ENCODE results near the gene NCMAP.

Gene NCMAP

GRCh38 chr1:24586970-24587820, 31.3 kb downstream of the NCMAP start:
- no peak overlapping the region for H3K9ac ChIP-seq (ENCODE audit: low read length)
- no peaks in the 10 kb centered on the region for H3K36me3 ChIP-seq (ENCODE audit: control insufficient read depth, insufficient read depth, low read length)
- H3K4me1 ChIP-seq (ENCODE audit: control insufficient read depth, insufficient read depth, low read length), result no peaks in the 10 kb centered on the region
- H3K27me3 ChIP-seq (ENCODE audit: control insufficient read depth, insufficient read depth, low read length), result no peaks in the 10 kb centered on the region
- H3K27ac ChIP-seq (ENCODE audit: low read depth, low read length), result no peak overlapping the region
- H3K4me3 ChIP-seq (ENCODE audit: low read length), result no peak overlapping the region

GRCh38 chr1:24588573-24588972, 32.7 kb downstream of the NCMAP start:
- Histone ChIP-seq H3K27ac (ENCODE audit: low read depth, low read length) (no peak overlapping the region), H3K4me3 (ENCODE audit: low read length) (no peak overlapping the region), H3K27me3 (ENCODE audit: control insufficient read depth, insufficient read depth, low read length) (no peaks in the 10 kb centered on the region), H3K9ac (ENCODE audit: low read length) (no peak overlapping the region), H3K4me1 (ENCODE audit: control insufficient read depth, insufficient read depth, low read length) (no peaks in the 10 kb centered on the region), H3K36me3 (ENCODE audit: control insufficient read depth, insufficient read depth, low read length) (no peaks in the 10 kb centered on the region)

- H3K9ac ChIP-seq (ENCODE audit: low read length), result no peak overlapping the region
- H3K27me3 ChIP-seq (ENCODE audit: control insufficient read depth, insufficient read depth, low read length), result no peaks in the 10 kb centered on the region
- no peaks in the 10 kb centered on the region for H3K36me3 ChIP-seq (ENCODE audit: control insufficient read depth, insufficient read depth, low read length)
- H3K4me3 ChIP-seq (ENCODE audit: low read length), result no peak overlapping the region
- H3K4me1 ChIP-seq (ENCODE audit: control insufficient read depth, insufficient read depth, low read length), result no peaks in the 10 kb centered on the region
- H3K27ac ChIP-seq (ENCODE audit: low read depth, low read length), result no peak overlapping the region
Measured at GRCh38 chr1:24589200-24589599, 33.3 kb downstream of the NCMAP start.

GRCh38 chr1:24591781-24592180, 35.9 kb downstream of the NCMAP start:
- no peaks in the 10 kb centered on the region for H3K36me3 ChIP-seq (ENCODE audit: control insufficient read depth, insufficient read depth, low read length)
- H3K27me3 ChIP-seq (ENCODE audit: control insufficient read depth, insufficient read depth, low read length), result no peaks in the 10 kb centered on the region
- H3K4me1 ChIP-seq (ENCODE audit: control insufficient read depth, insufficient read depth, low read length), result no peaks in the 10 kb centered on the region
- no peak overlapping the region for H3K4me3 ChIP-seq (ENCODE audit: low read length)
- no peak overlapping the region for H3K27ac ChIP-seq (ENCODE audit: low read depth, low read length)
- no peak overlapping the region for H3K9ac ChIP-seq (ENCODE audit: low read length)

- Histone ChIP-seq H3K27me3 (ENCODE audit: control insufficient read depth, insufficient read depth, low read length) (no peaks in the 10 kb centered on the region), H3K27ac (ENCODE audit: low read depth, low read length) (no peak overlapping the region), H3K4me3 (ENCODE audit: low read length) (no peak overlapping the region), H3K9ac (ENCODE audit: low read length) (no peak overlapping the region), H3K36me3 (ENCODE audit: control insufficient read depth, insufficient read depth, low read length) (no peaks in the 10 kb centered on the region), H3K4me1 (ENCODE audit: control insufficient read depth, insufficient read depth, low read length) (no peaks in the 10 kb centered on the region)
Measured at GRCh38 chr1:24594328-24594598, 38.4 kb downstream of the NCMAP start.

- Histone ChIP-seq H3K27ac (ENCODE audit: low read depth, low read length) (no peak overlapping the region), H3K27me3 (ENCODE audit: control insufficient read depth, insufficient read depth, low read length) (no peaks in the 10 kb centered on the region), H3K4me1 (ENCODE audit: control insufficient read depth, insufficient read depth, low read length) (no peaks in the 10 kb centered on the region), H3K4me3 (ENCODE audit: low read length) (no peak overlapping the region), H3K9ac (ENCODE audit: low read length) (no peak overlapping the region), H3K36me3 (ENCODE audit: control insufficient read depth, insufficient read depth, low read length) (no peaks in the 10 kb centered on the region)
Measured at GRCh38 chr1:24596401-24596880, 40.6 kb downstream of the NCMAP start.

- H3K9ac ChIP-seq (ENCODE audit: low read length), result no peak overlapping the region
- no peaks in the 10 kb centered on the region for H3K4me1 ChIP-seq (ENCODE audit: control insufficient read depth, insufficient read depth, low read length)
- H3K36me3 ChIP-seq (ENCODE audit: control insufficient read depth, insufficient read depth, low read length), result no peaks in the 10 kb centered on the region
- no peaks in the 10 kb centered on the region for H3K27me3 ChIP-seq (ENCODE audit: control insufficient read depth, insufficient read depth, low read length)
- H3K4me3 ChIP-seq (ENCODE audit: low read length), result no peak overlapping the region
- H3K27ac ChIP-seq (ENCODE audit: low read depth, low read length), result no peak overlapping the region
Measured at GRCh38 chr1:24599265-24599664, 43.4 kb downstream of the NCMAP start.

GRCh38 chr1:24600551-24600950, 44.7 kb downstream of the NCMAP start:
- Histone ChIP-seq H3K9ac (ENCODE audit: low read length) (no peak overlapping the region), H3K4me1 (ENCODE audit: control insufficient read depth, insufficient read depth, low read length) (no peaks in the 10 kb centered on the region), H3K4me3 (ENCODE audit: low read length) (no peak overlapping the region), H3K27me3 (ENCODE audit: control insufficient read depth, insufficient read depth, low read length) (no peaks in the 10 kb centered on the region), H3K36me3 (ENCODE audit: control insufficient read depth, insufficient read depth, low read length) (no peaks in the 10 kb centered on the region), H3K27ac (ENCODE audit: low read depth, low read length) (no peak overlapping the region)

GRCh38 chr1:24605534-24606295, 49.8 kb downstream of the NCMAP start:
- no peak overlapping the region for H3K4me3 ChIP-seq (ENCODE audit: low read length)
- no peak overlapping the region for H3K27ac ChIP-seq (ENCODE audit: low read depth, low read length)
- no peak overlapping the region for H3K9ac ChIP-seq (ENCODE audit: low read length)
- no peaks in the 10 kb centered on the region for H3K27me3 ChIP-seq (ENCODE audit: control insufficient read depth, insufficient read depth, low read length)
- no peaks in the 10 kb centered on the region for H3K36me3 ChIP-seq (ENCODE audit: control insufficient read depth, insufficient read depth, low read length)
- H3K4me1 ChIP-seq (ENCODE audit: control insufficient read depth, insufficient read depth, low read length), result no peaks in the 10 kb centered on the region

- Histone ChIP-seq H3K27me3 (ENCODE audit: control insufficient read depth, insufficient read depth, low read length) (no peaks in the 10 kb centered on the region), H3K4me3 (ENCODE audit: low read length) (no peak overlapping the region), H3K27ac (ENCODE audit: low read depth, low read length) (no peak overlapping the region), H3K4me1 (ENCODE audit: control insufficient read depth, insufficient read depth, low read length) (no peaks in the 10 kb centered on the region), H3K9ac (ENCODE audit: low read length) (no peak overlapping the region), H3K36me3 (ENCODE audit: control insufficient read depth, insufficient read depth, low read length) (no peaks in the 10 kb centered on the region)
Measured at GRCh38 chr1:24606296-24606605, 50.4 kb downstream of the NCMAP start.

GRCh38 chr1:24606621-24607020, 50.7 kb downstream of the NCMAP start:
- no peaks in the 10 kb centered on the region for H3K36me3 ChIP-seq (ENCODE audit: control insufficient read depth, insufficient read depth, low read length)
- H3K4me3 ChIP-seq (ENCODE audit: low read length), result no peak overlapping the region
- no peaks in the 10 kb centered on the region for H3K27me3 ChIP-seq (ENCODE audit: control insufficient read depth, insufficient read depth, low read length)
- no peak overlapping the region for H3K9ac ChIP-seq (ENCODE audit: low read length)
- H3K27ac ChIP-seq (ENCODE audit: low read depth, low read length), result no peak overlapping the region
- H3K4me1 ChIP-seq (ENCODE audit: control insufficient read depth, insufficient read depth, low read length), result no peaks in the 10 kb centered on the region

- no peak overlapping the region for H3K27ac ChIP-seq (ENCODE audit: low read depth, low read length)
- no peaks in the 10 kb centered on the region for H3K27me3 ChIP-seq (ENCODE audit: control insufficient read depth, insufficient read depth, low read length)
- H3K36me3 ChIP-seq (ENCODE audit: control insufficient read depth, insufficient read depth, low read length), result no peaks in the 10 kb centered on the region
Measured at GRCh38 chr1:24609949-24610517, 54.1 kb downstream of the NCMAP start.

More at GRCh38 chr1:24609949-24610517, 54.1 kb downstream of the NCMAP start:
- Histone ChIP-seq H3K9ac (ENCODE audit: low read length) (no peak overlapping the region), H3K4me1 (ENCODE audit: control insufficient read depth, insufficient read depth, low read length) (no peaks in the 10 kb centered on the region), H3K4me3 (ENCODE audit: low read length) (no peak overlapping the region)

Measured in rectal smooth muscle tissue (tissue), 1 donor.